Stimulated activated CD4-positive, alpha-beta T cell treated with anti-CD3 and anti-CD28 coated beads, Interleukin-1b, Interleukin-23, amount 100 ng/mL, for 48 hours (primary cell): ENCODE data around the gene FYB2.

Experiments used
- DNase-seq: peaks from one replicate; pipeline ENCODE4 v3.0.0-alpha.2; 2020

Gene FYB2

DNA sequence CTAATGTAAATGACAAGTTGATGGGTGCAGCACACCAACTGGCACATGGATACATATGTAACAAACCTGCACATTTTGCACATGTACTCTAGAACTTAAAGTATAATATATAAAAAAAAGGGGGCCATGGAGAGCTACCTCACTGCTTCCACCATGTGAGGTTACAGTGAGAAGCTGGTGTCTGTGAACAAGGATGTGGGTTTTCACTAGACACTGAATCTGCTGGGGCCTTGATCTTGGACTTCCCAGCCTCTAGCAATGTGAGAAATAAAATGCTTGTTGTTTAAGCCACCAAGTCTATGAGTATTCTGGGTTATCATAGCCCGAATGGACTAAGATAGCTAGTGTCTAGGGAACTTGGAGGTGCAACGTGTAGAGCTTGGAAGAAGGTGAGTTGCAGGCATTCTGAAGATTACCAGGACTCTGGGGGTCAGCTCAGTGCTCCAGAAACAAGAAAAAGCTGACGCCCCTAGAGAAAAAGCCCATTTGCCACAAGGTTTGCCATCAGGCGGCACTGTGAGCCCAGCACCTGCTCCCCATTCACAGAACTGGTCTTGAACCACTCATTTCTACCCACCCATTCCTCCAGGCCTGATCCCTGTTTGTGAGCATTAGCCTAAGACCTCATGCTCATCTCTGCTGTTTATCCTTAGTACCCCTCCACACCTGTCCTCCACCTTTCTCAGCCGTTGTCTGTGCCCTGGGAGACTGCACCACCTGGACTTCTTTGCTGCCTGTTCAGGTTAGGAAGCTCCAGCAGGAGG is 15.1 kb upstream of the FYB2 start:
- DNase-seq: no peak

DNA sequence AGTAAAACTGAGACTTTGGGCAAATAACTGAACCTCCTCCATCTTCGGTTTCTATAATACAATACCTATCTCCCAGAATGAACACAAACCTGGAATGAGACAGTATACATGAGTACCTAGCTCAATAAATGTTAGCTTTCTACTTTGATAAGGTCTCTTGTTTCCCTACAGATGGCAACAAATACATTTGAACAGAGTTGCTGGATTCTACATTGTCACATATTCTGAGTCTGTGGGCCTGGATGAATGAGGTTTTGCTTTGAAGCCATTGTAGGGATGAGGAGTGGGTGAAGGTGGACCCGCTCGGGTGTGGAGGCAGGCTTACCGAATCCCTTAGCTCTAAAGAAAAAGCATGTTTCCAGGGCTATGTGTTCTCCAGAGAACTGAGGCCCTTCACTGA is 13.9 kb upstream of the FYB2 start:
- DNase-seq: no peak

DNA sequence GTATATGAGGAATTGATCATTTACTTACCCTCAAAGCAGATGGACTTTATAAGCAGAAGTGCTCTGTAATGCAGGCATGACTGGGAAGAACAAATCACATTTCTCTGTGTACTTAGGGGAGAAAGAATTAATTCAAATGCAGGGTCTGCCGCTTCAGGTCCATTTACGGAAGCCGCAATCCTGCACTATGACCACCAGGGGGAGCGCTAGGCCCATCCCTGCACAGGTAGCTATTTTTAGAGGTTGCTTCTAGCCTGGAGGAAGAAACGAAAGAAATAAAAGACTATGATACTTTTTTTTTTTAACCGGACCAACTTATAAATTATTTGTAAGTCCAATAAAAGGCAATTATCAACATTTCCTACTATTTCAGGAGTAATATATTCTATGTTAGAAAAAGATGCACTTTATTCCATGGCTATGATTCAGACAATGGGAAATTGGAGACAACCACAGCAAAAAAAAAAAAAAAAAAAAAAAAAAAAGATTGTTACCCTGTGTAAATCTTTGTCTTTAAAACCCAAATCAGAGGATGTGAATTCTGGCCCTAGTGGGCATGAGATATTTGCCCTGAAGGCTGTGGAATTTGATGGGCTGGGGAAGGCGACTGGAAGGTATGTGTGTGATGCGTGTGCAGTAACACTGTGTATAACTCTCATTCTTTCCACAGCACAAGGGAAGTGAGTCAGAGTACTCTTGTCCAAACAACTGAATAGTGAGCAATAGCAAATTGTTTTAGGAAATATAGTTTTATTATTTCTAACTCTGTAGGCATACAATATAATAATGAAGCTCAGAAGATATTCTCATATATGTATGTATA is 12.9 kb upstream of the FYB2 start:
- peak; percentile 60 for DNase-seq

DNA sequence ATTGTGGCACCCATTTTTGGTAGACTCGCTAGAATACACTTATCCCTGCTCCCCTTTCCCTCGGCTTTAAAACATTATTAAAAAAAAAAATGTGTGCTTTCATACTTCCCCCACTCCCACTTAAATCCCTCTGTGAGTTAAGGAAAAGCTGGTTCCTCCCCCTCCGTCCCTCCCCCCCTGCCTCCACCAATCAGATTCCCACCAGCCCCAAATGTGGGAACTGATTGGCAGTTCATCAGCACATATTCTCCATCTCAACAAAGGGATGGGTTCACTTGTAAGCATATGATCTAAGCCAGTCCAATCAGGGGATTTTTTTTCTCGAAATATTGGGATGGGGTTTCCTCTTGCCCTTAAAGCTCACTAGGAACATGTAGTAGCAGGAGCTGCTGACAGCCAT is 10.8 kb upstream of the FYB2 start:
- DNase-seq: no peak

DNA sequence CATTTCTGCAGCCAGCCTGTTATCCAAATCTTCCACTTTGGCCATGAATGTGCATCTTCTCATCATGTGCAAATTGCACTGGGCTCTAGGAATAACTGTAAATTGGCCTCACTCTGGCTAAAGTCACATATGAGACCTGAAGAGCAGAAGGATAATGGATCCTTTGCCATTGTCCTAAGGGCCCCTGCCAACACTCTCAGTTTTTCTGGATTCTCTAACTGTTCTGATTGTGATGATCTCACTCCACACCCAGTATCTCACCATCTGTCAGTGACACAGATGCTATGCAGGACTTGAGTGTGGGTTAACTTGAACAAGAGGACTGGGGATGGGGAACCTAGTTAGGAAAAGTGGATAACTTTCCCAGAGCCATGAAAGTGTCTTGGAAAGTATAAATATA is 8.5 kb upstream of the FYB2 start:
- DNase-seq: no peak

DNA sequence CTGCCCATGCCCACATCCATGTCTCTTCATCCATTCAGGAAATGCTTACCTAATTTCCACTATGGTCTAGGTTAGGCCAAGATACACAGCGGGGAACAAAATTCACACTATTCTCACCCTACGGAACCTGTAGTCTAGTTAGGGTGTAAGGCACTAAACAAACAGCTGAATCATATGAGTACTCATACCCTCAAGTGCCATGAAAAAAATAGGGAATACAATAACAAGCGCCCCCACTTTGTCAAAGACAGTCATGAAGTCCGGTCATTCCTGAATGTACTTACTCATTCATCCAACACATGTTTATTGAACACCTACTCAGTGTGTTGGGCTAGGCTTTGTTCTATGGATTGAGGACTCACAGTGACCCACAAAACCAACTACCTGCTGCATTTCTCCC is 6.2 kb upstream of the FYB2 start:
- DNase-seq: no peak

DNA sequence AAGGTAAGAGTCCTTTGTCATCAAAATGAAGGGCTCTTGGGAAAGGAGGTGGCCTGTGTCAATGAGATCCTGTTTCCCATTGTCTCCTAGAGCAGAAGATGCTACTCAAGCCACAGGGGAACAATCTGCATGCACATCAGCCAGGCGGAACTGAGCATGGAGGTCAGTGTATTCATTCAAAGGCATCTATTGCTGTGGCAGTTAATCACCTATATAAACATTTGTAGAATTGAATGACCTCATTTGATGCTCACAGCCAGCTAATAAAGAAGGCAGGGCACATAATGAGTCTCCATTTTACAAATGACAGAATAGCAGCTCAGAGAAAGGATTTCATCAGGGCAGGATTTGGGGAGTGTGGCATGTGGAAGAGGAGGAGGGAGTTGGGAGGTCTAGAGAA is 5.7 kb upstream of the FYB2 start:
- no peak for DNase-seq

GRCh38 chr1:56824271-56824670 is 5.1 kb upstream of the FYB2 start:
- no peak for DNase-seq

DNA sequence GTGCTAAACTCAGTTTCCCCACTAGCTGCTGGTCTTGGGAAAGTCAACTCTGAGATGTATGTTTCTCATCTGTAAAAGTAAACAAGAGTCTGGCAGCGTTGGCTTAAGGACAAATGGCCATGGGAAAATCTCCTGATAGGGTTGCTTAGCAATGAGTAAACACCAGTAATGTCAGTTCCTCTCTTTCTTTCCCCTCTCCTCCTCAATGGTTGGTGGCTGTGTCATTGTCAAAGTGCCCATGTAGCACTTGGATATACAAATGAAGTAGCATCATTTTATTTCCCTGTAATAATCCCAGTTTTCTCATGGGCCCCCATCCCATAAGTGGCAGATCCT is 2.2 kb upstream of the FYB2 start:
- DNase-seq: no peak

- peak; percentile 75 for DNase-seq
Observed at GRCh38 chr1:56820755-56821461, 1.7 kb upstream of the FYB2 start.

- no peak for DNase-seq
Observed at GRCh38 chr1:56817716-56818463, 1.3 kb downstream of the FYB2 start.

DNA sequence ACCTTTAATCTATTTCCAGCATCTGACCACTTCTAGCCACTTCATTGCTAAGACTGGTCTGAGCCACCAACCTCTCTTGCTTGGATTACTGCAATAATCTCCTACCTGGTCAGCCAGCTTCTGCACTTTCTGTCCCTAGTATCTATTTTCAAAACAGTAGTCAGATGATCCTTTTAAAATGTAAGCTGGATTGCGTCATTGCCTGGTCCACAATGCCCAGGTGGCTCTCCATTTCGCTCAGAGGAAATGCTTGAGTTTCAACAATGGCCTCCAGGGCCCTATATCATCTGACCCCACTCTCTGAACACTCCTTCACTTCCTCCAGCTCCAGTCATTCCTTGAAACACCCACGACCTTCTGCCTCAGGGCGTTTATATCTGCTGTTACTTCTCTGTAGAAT is 2.3 kb downstream of the FYB2 start:
- DNase-seq: no peak

GRCh38 chr1:56816264-56816663 is 2.9 kb downstream of the FYB2 start:
- DNase-seq: no peak

DNA sequence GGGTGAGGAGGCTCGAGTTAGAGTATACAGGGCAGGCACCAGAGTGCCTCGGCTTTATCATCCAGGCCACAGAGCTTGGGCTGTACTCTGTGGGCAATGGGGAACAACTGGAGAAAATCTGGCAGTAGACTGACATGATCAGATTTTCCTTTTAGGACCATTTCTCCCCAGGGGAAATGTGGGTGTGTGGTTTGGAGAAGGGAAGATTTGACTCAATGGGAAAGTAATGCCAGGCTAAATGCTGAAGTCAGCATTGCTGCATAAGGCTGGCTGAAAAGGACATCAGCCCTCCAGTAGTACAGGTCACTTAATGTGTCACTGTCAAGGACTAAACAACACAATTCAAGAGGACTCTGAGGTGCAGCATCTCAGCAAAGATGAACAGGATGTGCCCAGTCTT is 5.0 kb downstream of the FYB2 start:
- no peak for DNase-seq

- no peak for DNase-seq
Observed at GRCh38 chr1:56811331-56811730, 7.9 kb downstream of the FYB2 start.

DNA sequence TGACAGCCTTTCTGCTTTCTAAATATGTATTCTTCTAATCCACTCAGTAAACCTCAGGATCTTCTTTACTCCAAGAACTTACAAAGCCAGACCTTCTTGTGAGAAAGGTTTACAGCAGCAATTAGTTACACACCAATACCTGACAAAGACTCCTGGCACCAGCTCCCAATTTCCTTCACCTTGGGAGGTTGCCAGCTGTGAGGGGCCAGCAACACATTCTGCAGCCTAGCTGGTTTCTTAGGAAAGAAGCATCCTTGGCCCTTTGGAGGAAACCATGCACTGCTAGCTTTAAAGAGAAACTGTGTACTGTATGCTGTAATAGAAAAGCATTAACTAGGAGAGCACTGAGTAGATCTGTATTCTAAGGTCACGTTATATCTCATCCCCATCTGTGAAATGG is 10.8 kb downstream of the FYB2 start:
- DNase-seq: no peak

- no peak for DNase-seq
Observed at GRCh38 chr1:56806804-56807203, 12.4 kb downstream of the FYB2 start.

DNA sequence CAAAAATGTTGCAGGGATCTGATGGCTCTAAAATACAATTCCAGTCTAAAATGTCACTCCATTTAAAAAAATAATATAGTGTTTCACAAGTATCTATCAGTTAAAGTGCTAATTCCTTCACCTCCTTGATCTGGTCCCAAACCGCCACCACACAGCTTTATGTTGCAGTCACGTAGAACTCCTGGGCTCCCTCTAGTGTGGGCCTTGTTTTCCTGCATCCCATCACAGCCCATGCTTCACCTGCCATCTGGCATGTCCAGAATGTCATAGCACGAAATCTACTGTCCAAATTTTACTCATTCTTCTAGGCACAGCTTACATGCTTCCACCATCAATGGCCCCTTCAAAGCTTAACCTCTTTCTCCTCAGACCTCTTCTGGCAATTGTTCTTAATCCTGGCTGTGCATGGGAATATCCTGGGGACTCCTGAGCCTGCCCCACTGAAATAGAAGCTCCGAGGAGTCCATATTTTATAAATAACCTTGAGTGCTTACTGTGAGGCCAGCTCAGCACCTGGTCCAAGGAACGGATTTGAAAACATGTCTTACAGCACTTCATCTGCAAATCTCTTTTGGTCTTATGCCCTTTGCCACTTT is 15.5 kb downstream of the FYB2 start:
- no peak for DNase-seq

GRCh38 chr1:56799605-56800400 is 19.4 kb downstream of the FYB2 start:
- no peak for DNase-seq

- DNase-seq: no peak
Observed at GRCh38 chr1:56798053-56798471, 21.1 kb downstream of the FYB2 start.

DNA sequence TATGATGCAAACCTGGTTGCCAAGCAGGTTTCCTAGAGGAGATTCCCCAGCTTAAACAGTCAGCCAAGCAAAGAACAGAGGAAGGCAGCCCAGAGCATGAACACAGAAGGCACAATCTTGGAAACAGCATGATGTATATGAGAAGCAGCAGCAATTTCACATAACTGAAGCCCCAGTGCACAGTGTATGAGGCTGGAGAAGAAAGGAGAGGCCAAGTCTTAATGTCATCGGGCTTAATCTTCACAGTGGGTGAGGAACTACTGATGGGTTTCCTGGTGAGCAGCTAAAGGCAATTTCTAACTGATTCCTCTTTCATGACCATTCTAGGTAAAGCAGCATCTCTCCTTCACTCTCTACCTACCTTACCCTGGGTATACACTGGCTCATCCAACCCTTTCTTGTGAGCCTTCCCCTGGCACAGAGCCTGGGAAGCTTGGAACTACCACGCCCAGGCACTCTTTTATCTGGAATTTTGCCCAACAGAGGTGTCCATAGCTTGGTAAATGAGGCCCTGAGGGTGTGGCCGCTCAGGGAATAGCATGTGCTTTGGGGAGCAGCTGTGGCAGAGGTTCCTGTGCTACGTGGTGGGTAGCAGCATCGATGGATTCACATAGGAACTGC is 22.0 kb downstream of the FYB2 start:
- DNase-seq: no peak
